MCF 10A (cell line): ENCODE data around the gene SCARB2. TPM values are rescaled to one million over a fixed set of nuclear protein-coding genes. Genes with fewer than 3 reads are reported as not detected.

ENCODE experiments used
- BruUV-seq: library from RNA; stranded (reverse); fragments of 400-500 nt; replicated peaks from 2 replicates; lab custom pipeline; 2021; lab: Mats Ljungman, UMichigan
- CTCF ChIA-PET: fragments of 300-600 bp; sonication (Branson Sonifier 250); formaldehyde crosslinking; extraction: SDS; loops from one replicate; lab custom pipeline; 2021; ENCODE audit warnings: antibody characterized with exemption, inconsistent platforms; lab: Yijun Ruan, JAX
- POLR2A ChIA-PET: fragments of 300-600, 350-650 bp; sonication (Branson Sonifier 250); formaldehyde crosslinking; extraction: SDS; loops from one replicate; lab custom pipeline; 2020; ENCODE audit warnings: antibody characterized with exemption, inconsistent platforms; lab: Yijun Ruan, JAX
- DNase-seq: peaks from one replicate; pipeline ENCODE4 v3.0.0-alpha.2; 2018; ENCODE audit not compliant: unreplicated experiment
- H3K27ac Mint-ChIP-seq: one replicate; pipeline ENCODE4 v1.8.0; 2022; ENCODE audit warnings: mild to moderate bottlenecking, low read depth, mixed read lengths; ENCODE audit not compliant: unreplicated experiment
- H3K27me3 Mint-ChIP-seq: one replicate; pipeline ENCODE4 v1.8.0; 2022; ENCODE audit warnings: mixed read lengths; ENCODE audit not compliant: insufficient read depth, unreplicated experiment
- H3K36me3 Mint-ChIP-seq: one replicate; pipeline ENCODE4 v1.8.0; 2022; ENCODE audit warnings: mild to moderate bottlenecking, moderate library complexity, mixed read lengths; ENCODE audit not compliant: insufficient read depth, unreplicated experiment
- H3K4me1 Mint-ChIP-seq: one replicate; pipeline ENCODE4 v1.8.0; 2022; ENCODE audit warnings: mixed read lengths; ENCODE audit not compliant: insufficient read depth, unreplicated experiment
- H3K4me3 Mint-ChIP-seq: one replicate; pipeline ENCODE4 v1.8.0; 2022; ENCODE audit warnings: mild to moderate bottlenecking, moderate library complexity, mixed read lengths; ENCODE audit not compliant: unreplicated experiment
- H3K9me3 Mint-ChIP-seq: one replicate; pipeline ENCODE4 v1.8.0; 2022; ENCODE audit warnings: mixed read lengths; ENCODE audit not compliant: unreplicated experiment
- CTCF ChIP-seq: fragments of 200-600 bp; IDR thresholded peaks from one replicate; pipeline ENCODE4 v1.8.0; 2022; ENCODE audit warnings: antibody characterized with exemption, mild to moderate bottlenecking; ENCODE audit not compliant: unreplicated experiment
- intact Hi-C: fragments of 100-400 bp; cut with micrococcal nuclease; formaldehyde crosslinking; loops from 2 replicates; pipeline ENCODE4 v1.14.1; 2022
- total RNA-seq: library from RNA; stranded (reverse); gene quantifications from 2 replicates; pipeline ENCODE4 v1.2.3, GENCODE V29; 2022

SCARB2 gene
- total RNA-seq, 1 experiment from 2014 or later, result 67.2 TPM

- Mint-ChIP-seq H3K4me1 (peaks cover 5% of the 10 kb centered on the region), H3K4me3 (no peak overlapping the region), H3K9me3 (peaks cover 7% of the 10 kb centered on the region), H3K27ac (no peak overlapping the region), H3K27me3 (no peaks in the 10 kb centered on the region), H3K36me3 (no peaks in the 10 kb centered on the region)
- intact Hi-C loops, result no loop called here
- ChIA-PET CTCF (interaction anchor here (1.1 kb wide), 1 partner anchor 14 kb away, joined by 3 read pairs; no protein-coding TSS in a partner anchor), POLR2A (interaction anchor here (1.1 kb wide), 1 partner anchor 9 kb away, joined by 3 read pairs; no protein-coding TSS in a partner anchor)
- BruUV-seq, result no TSS peak
- TF ChIP-seq CTCF, result no peak
- DNase-seq, result no peak
These were observed 10.5 kb upstream of the SCARB2 start for GRCh38 chr4:76224171-76224570.

GRCh38 chr4:76219299-76220055 lies 5.9 kb upstream of the SCARB2 start:
- H3K4me1 Mint-ChIP-seq, result peaks cover 28% of the 10 kb centered on the region
- no peaks in the 10 kb centered on the region for H3K9me3 Mint-ChIP-seq
- peak overlapping the region; percentile 68 for H3K27ac Mint-ChIP-seq
- no peaks in the 10 kb centered on the region for H3K36me3 Mint-ChIP-seq
- ChIA-PET POLR2A (interaction anchor here (0.6 to 2.4 kb wide), 11 partner anchors 8 to 938 kb away, joined by 3 to 18 read pairs (median 3); partner anchors contain the start of genes NUP54 and STBD1), CTCF (interaction anchor here (1.2 to 1.9 kb wide), 2 partner anchors 9 to 11 kb away, joined by 3 to 5 read pairs; no protein-coding TSS in a partner anchor)
- H3K4me3 Mint-ChIP-seq, result no peak overlapping the region
- BruUV-seq, result no TSS peak
- intact Hi-C loops, result no loop called here
- TF ChIP-seq CTCF, result no peak
- H3K27me3 Mint-ChIP-seq, result no peaks in the 10 kb centered on the region
- peak; percentile 85 for DNase-seq

GRCh38 chr4:76216975-76217814 lies 3.6 kb upstream of the SCARB2 start:
- intact Hi-C loops, result no loop called here
- CTCF ChIA-PET, result interaction anchor here (0.7 to 1.2 kb wide), 4 partner anchors 9 to 170 kb away, joined by 3 to 5 read pairs (median 4); partner anchors contain the start of gene STBD1
- H3K4me3 Mint-ChIP-seq, result no peak overlapping the region
- TF ChIP-seq CTCF, result no peak
- no peaks in the 10 kb centered on the region for H3K36me3 Mint-ChIP-seq
- BruUV-seq, result no TSS peak
- peaks cover 41% of the 10 kb centered on the region for H3K4me1 Mint-ChIP-seq
- no peak overlapping the region for H3K27ac Mint-ChIP-seq
- H3K9me3 Mint-ChIP-seq, result no peaks in the 10 kb centered on the region
- peak; percentile 58 for DNase-seq
- POLR2A ChIA-PET, result interaction anchor here (0.8 to 1.8 kb wide), 6 partner anchors 9 to 219 kb away, joined by 3 to 11 read pairs (median 4); partner anchors contain the start of gene STBD1
- H3K27me3 Mint-ChIP-seq, result no peaks in the 10 kb centered on the region
